HEK293 (cell line): ENCODE measurements around the gene FAM168B.

Source experiments
- CTCF ChIA-PET: fragments of 350-600 bp; formaldehyde crosslinking; extraction: SDS; loops from one replicate; lab custom pipeline; 2021; ENCODE audit warnings: antibody characterized with exemption; lab: Yijun Ruan, JAX
- POLR2A ChIA-PET: fragments of 300-600 bp; formaldehyde crosslinking; extraction: SDS; loops from one replicate; lab custom pipeline; 2020; ENCODE audit warnings: antibody characterized with exemption, inconsistent platforms; lab: Yijun Ruan, JAX
- H3K27ac ChIP-seq: fragments of 200-500 bp; sonication (Bioruptor generic); 2 replicates; pipeline ENCODE4 v1.5.1; 2014; ENCODE audit warnings: low read depth, low read length, control low read depth, inconsistent platforms; ENCODE audit errors: extremely low read depth
- H3K36me3 ChIP-seq, 2 experiments: fragments of 200-500 bp in 1 of 2; sonication (Bioruptor generic) in 1 of 2; 1 replicate in 1 of 2; 2 replicates in 1 of 2; pipeline ENCODE4 v1.5.1; 2014 to 2017; ENCODE audit warnings: inconsistent platforms in 2 of 2, low read length in 2 of 2; ENCODE audit not compliant: control insufficient read depth in 2 of 2, insufficient read depth in 1 of 2
- H3K4me1 ChIP-seq: fragments of 200-500 bp; sonication (Bioruptor generic); 2 replicates; pipeline ENCODE4 v1.5.1; 2014; ENCODE audit warnings: mild to moderate bottlenecking, low read length, inconsistent platforms; ENCODE audit not compliant: control insufficient read depth, insufficient read depth
- H3K4me3 ChIP-seq: 2 replicates; pipeline ENCODE4 v1.5.1; 2011; ENCODE audit warnings: low read depth, mild to moderate bottlenecking, control low read depth, low read length, moderate library complexity
- H3K9me3 ChIP-seq: fragments of 200-500 bp; sonication (Bioruptor generic); 2 replicates; pipeline ENCODE4 v1.5.1; 2014; ENCODE audit warnings: low read depth, low read length, inconsistent platforms; ENCODE audit not compliant: control insufficient read depth, insufficient read depth
- ELK4 ChIP-seq: IDR thresholded peaks from 2 replicates; pipeline ENCODE4 v1.6.1; 2011; ENCODE audit warnings: mild to moderate bottlenecking, low read depth, low read length, borderline replicate concordance
- SP7 ChIP-seq: fragments of 450-650 bp; formaldehyde crosslinking; IDR thresholded peaks from 2 replicates; pipeline ENCODE4 v1.5.1; 2016; ENCODE audit warnings: missing biosample characterization, missing genetic modification characterization
- ZBTB44 ChIP-seq: fragments of 450-650 bp; IDR thresholded peaks from 2 replicates; pipeline ENCODE4 v1.5.1; 2018; ENCODE audit warnings: missing biosample characterization, mild to moderate bottlenecking, missing genetic modification characterization
- ZBTB49 ChIP-seq: fragments of 450-650 bp; formaldehyde crosslinking; IDR thresholded peaks from 2 replicates; pipeline ENCODE4 v1.5.1; 2016; ENCODE audit warnings: missing biosample characterization, missing genetic modification characterization, low read depth
- ZNF202 ChIP-seq: fragments of 450-650 bp; formaldehyde crosslinking; IDR thresholded peaks from 2 replicates; pipeline ENCODE4 v1.5.1; 2016; ENCODE audit warnings: missing biosample characterization, missing genetic modification characterization, borderline replicate concordance
- ZNF221 ChIP-seq: fragments of 450-650 bp; formaldehyde crosslinking; IDR thresholded peaks from 2 replicates; pipeline ENCODE4 v1.5.1; 2017; ENCODE audit warnings: missing biosample characterization, missing genetic modification characterization, borderline replicate concordance
- ZNF280C ChIP-seq: fragments of 450-650 bp; formaldehyde crosslinking; IDR thresholded peaks from 2 replicates; pipeline ENCODE4 v1.5.1; 2016; ENCODE audit warnings: missing biosample characterization, missing genetic modification characterization
- ZNF394 ChIP-seq: fragments of 450-650 bp; formaldehyde crosslinking; IDR thresholded peaks from 2 replicates; pipeline ENCODE4 v1.5.1; 2016; ENCODE audit warnings: missing biosample characterization, missing genetic modification characterization, mild to moderate bottlenecking, moderate library complexity, borderline replicate concordance
- ZNF398 ChIP-seq: fragments of 450-650 bp; formaldehyde crosslinking; IDR thresholded peaks from 2 replicates; pipeline ENCODE4 v1.5.1; 2017; ENCODE audit warnings: missing biosample characterization, missing genetic modification characterization
- ZNF404 ChIP-seq: fragments of 450-650 bp; formaldehyde crosslinking; IDR thresholded peaks from 2 replicates; pipeline ENCODE4 v1.5.1; 2017; ENCODE audit warnings: missing biosample characterization, missing genetic modification characterization
- ZNF529 ChIP-seq: fragments of 450-650 bp; formaldehyde crosslinking; IDR thresholded peaks from 2 replicates; pipeline ENCODE4 v1.5.1; 2017; ENCODE audit warnings: missing genetic modification characterization, missing biosample characterization; ENCODE audit not compliant: insufficient replicate concordance
- ZNF571 ChIP-seq: fragments of 450-650 bp; formaldehyde crosslinking; IDR thresholded peaks from 2 replicates; pipeline ENCODE4 v1.5.0; 2017; ENCODE audit warnings: missing biosample characterization, missing genetic modification characterization
- ZNF585B ChIP-seq: fragments of 450-650 bp; formaldehyde crosslinking; IDR thresholded peaks from 2 replicates; pipeline ENCODE4 v1.5.1; 2016; ENCODE audit warnings: missing biosample characterization, missing genetic modification characterization
- ZNF610 ChIP-seq: fragments of 450-650 bp; formaldehyde crosslinking; IDR thresholded peaks from 2 replicates; pipeline ENCODE4 v1.5.1; 2016; ENCODE audit warnings: missing biosample characterization, missing genetic modification characterization, borderline replicate concordance
- ZNF624 ChIP-seq: fragments of 450-650 bp; formaldehyde crosslinking; IDR thresholded peaks from 2 replicates; pipeline ENCODE4 v1.5.1; 2017; ENCODE audit warnings: missing biosample characterization, missing genetic modification characterization
- ZNF639 ChIP-seq: fragments of 450-650 bp; formaldehyde crosslinking; IDR thresholded peaks from 2 replicates; pipeline ENCODE4 v1.5.1; 2016; ENCODE audit warnings: missing biosample characterization, missing genetic modification characterization
- ZNF704 ChIP-seq: fragments of 450-650 bp; formaldehyde crosslinking; IDR thresholded peaks from 2 replicates; pipeline ENCODE4 v1.5.1; 2016; ENCODE audit warnings: missing biosample characterization, missing genetic modification characterization
- ZNF707 ChIP-seq: fragments of 450-650 bp; formaldehyde crosslinking; IDR thresholded peaks from 2 replicates; pipeline ENCODE4 v1.5.1; 2016; ENCODE audit warnings: missing biosample characterization, missing genetic modification characterization

The FAM168B gene

GRCh38 chr2:131127076-131127475 is 33.8 kb upstream of the FAM168B start:
- Histone ChIP-seq H3K36me3 (peaks cover 27 to 83% of the 10 kb centered on the region in 2 experiments), H3K4me1 (no peaks in the 10 kb centered on the region), H3K9me3 (no peaks in the 10 kb centered on the region), H3K27ac (no peak overlapping the region), H3K4me3 (no peak overlapping the region)
- ChIA-PET POLR2A (no interaction called here), CTCF (no interaction called here)
- TF ChIP-seq ZNF221: no peak
- no peak for TF ChIP-seq ZBTB49 (tag by site-specific recombination)
- TF ChIP-seq ZNF707: no peak

- no peak overlapping the region for H3K27ac ChIP-seq
- peaks cover 27 to 79% of the 10 kb centered on the region in 2 experiments for H3K36me3 ChIP-seq
- TF ChIP-seq SP7 (tag by site-specific recombination): no peak
- no peak for TF ChIP-seq ELK4
- TF ChIP-seq ZNF585B (tag by site-specific recombination): no peak
- TF ChIP-seq ZNF202 (tag by site-specific recombination): no peak
- no peak for TF ChIP-seq ZNF639 (tag by site-specific recombination)
- TF ChIP-seq ZNF624 (tag by site-specific recombination): no peak
- no peak for TF ChIP-seq ZNF280C (tag by site-specific recombination)
- no peak for TF ChIP-seq ZNF571 (tag by site-specific recombination)
- no peak for TF ChIP-seq ZNF704
- no peak for TF ChIP-seq ZNF610
- no peak for TF ChIP-seq ZNF529
- TF ChIP-seq ZNF404: no peak
- TF ChIP-seq ZBTB44 (tag by site-specific recombination): no peak
- TF ChIP-seq ZNF398 (tag by site-specific recombination): no peak
- TF ChIP-seq ZNF394 (tag by site-specific recombination): no peak
- TF ChIP-seq, all 188 proteins: peak for 0
- Histone ChIP-seq H3K4me3 (no peak overlapping the region), H3K9me3 (no peaks in the 10 kb centered on the region), H3K4me1 (no peaks in the 10 kb centered on the region)
- POLR2A ChIA-PET: no interaction called here
- CTCF ChIA-PET: no interaction called here
Observed at GRCh38 chr2:131126436-131126835, 33.2 kb upstream of the FAM168B start.
